ENCODE data around the gene TIMM17B.

TIMM17B gene

GRCh38 chrX:48848847-48849246 is 48.7 kb downstream of the TIMM17B start:
- no peak overlapping the region for H3K4me3 Mint-ChIP-seq

More at GRCh38 chrX:48848847-48849246, 48.7 kb downstream of the TIMM17B start:
- Mint-ChIP-seq H3K9me3 (no peaks in the 10 kb centered on the region), H3K27me3 (ENCODE audit: low read depth) (peaks cover 6% of the 10 kb centered on the region), H3K4me1 (ENCODE audit: low read depth) (peaks cover 4% of the 10 kb centered on the region), H3K27ac (no peak overlapping the region), H3K36me3 (ENCODE audit: low read depth) (no peaks in the 10 kb centered on the region)

All from T-helper 1 cell treated with Interleukin-12 subunit alpha and Interleukin-12 subunit beta and Interleukin-4 antibody, amounts not matched to agents 30 μg/mL and 1 μg/mL, for 36 hours (primary cell).